IMR-90 (cell line): ENCODE results near the gene ZDHHC11B. TPM values are rescaled to one million over a fixed set of nuclear protein-coding genes. Genes with fewer than 3 reads are reported as not detected.
"Not testable (repeated sequence)": the region's sequence is repeated elsewhere in the genome, so short reads cannot be mapped to it uniquely, and the experiment has no call there.

Experiments used
- ATAC-seq: fragments of 200-7000 bp; cut with Tn5 transposase; 2 replicates; pipeline ENCODE4 v1.9.1; 2020; ENCODE audit warnings: low read depth, mild to moderate bottlenecking, moderate library complexity
- BruUV-seq: library from RNA; stranded (reverse); fragments of 400-500 nt; replicated peaks from 2 replicates; lab custom pipeline; 2021; lab: Mats Ljungman, UMichigan
- CTCF ChIA-PET: fragments of 300-600 bp; formaldehyde crosslinking; extraction: SDS; loops from one replicate; lab custom pipeline; 2021; ENCODE audit warnings: antibody characterized with exemption; lab: Yijun Ruan, JAX
- POLR2A ChIA-PET: fragments of 300-600 bp; sonication (Branson Sonifier 250); formaldehyde crosslinking; loops from one replicate; lab custom pipeline; 2022; ENCODE audit warnings: antibody characterized with exemption; ENCODE audit not compliant: unreplicated experiment; lab: Charles Lee
- DNase-seq: peaks from one replicate; pipeline ENCODE4 v3.0.0; 2013
- H2AFZ ChIP-seq: replicated peaks from 2 replicates; pipeline ENCODE3; 2013; ENCODE audit warnings: low read length, mild to moderate bottlenecking; ENCODE audit not compliant: poor library complexity
- H2AK5ac ChIP-seq: 2 replicates; pipeline ENCODE4 v1.6.1; 2013; ENCODE audit warnings: low read depth, low read length, inconsistent platforms
- H2AK9ac ChIP-seq: replicated peaks from 2 replicates; pipeline ENCODE3; 2013; ENCODE audit warnings: mild to moderate bottlenecking, low read depth, low read length, moderate library complexity; ENCODE audit not compliant: poor library complexity
- H2BK120ac ChIP-seq: 2 replicates; pipeline ENCODE4 v1.6.1; 2013; ENCODE audit warnings: low read depth, low read length, inconsistent platforms
- H2BK15ac ChIP-seq: 3 replicates; pipeline ENCODE4 v1.6.1; 2013; ENCODE audit warnings: low read depth, low read length, inconsistent platforms
- H2BK20ac ChIP-seq: 2 replicates; pipeline ENCODE4 v1.6.1; 2013; ENCODE audit warnings: low read depth, mild to moderate bottlenecking, inconsistent platforms, low read length, moderate library complexity
- H2BK5ac ChIP-seq: 2 replicates; pipeline ENCODE4 v1.6.1; 2013; ENCODE audit warnings: mild to moderate bottlenecking, low read depth, low read length, inconsistent platforms; ENCODE audit not compliant: poor library complexity, severe bottlenecking
- H3K14ac ChIP-seq: replicated peaks from 2 replicates; pipeline ENCODE4 v1.6.1; 2013; ENCODE audit warnings: low read depth, low read length, inconsistent platforms
- H3K18ac ChIP-seq: 2 replicates; pipeline ENCODE4 v1.6.1; 2013; ENCODE audit warnings: low read depth, low read length, control low read depth
- H3K23ac ChIP-seq: 2 replicates; pipeline ENCODE4 v1.6.1; 2013; ENCODE audit warnings: low read depth, low read length, inconsistent platforms
- H3K27ac ChIP-seq: 2 replicates; pipeline ENCODE4 v1.5.1; 2013; ENCODE audit warnings: mild to moderate bottlenecking, control low read depth, low read length; ENCODE audit not compliant: insufficient read depth
- H3K27me3 ChIP-seq: 2 replicates; pipeline ENCODE4 v1.6.1; 2013; ENCODE audit warnings: low read length; ENCODE audit not compliant: control insufficient read depth, insufficient read depth
- H3K36me3 ChIP-seq: 2 replicates; pipeline ENCODE4 v1.6.1; 2013; ENCODE audit warnings: low read length, mixed read lengths; ENCODE audit not compliant: control insufficient read depth, insufficient read depth
- H3K4ac ChIP-seq: 2 replicates; pipeline ENCODE4 v1.6.1; 2013; ENCODE audit warnings: low read depth, low read length, inconsistent platforms
- H3K4me1 ChIP-seq: 2 replicates; pipeline ENCODE4 v1.6.1; 2013; ENCODE audit warnings: low read length, mixed read lengths; ENCODE audit not compliant: control insufficient read depth, insufficient read depth
- H3K4me2 ChIP-seq: 2 replicates; pipeline ENCODE4 v1.6.1; 2013; ENCODE audit warnings: low read depth, mild to moderate bottlenecking, control low read depth, low read length, moderate library complexity
- H3K4me3 ChIP-seq: 2 replicates; pipeline ENCODE4 v1.5.1; 2013; ENCODE audit warnings: low read depth, mild to moderate bottlenecking, control low read depth, low read length, moderate library complexity; ENCODE audit not compliant: insufficient read depth
- H3K56ac ChIP-seq: 2 replicates; pipeline ENCODE4 v1.6.1; 2013; ENCODE audit warnings: low read length, inconsistent platforms; ENCODE audit not compliant: insufficient read depth; ENCODE audit errors: extremely low read depth
- H3K79me1 ChIP-seq, 2 experiments: 2 replicates each; pipeline ENCODE4 v1.6.1; 2013; ENCODE audit warnings: low read length in 2 of 2, inconsistent platforms in 1 of 2, low read depth in 1 of 2
- H3K9ac ChIP-seq: 2 replicates; pipeline ENCODE4 v1.6.1; 2013; ENCODE audit warnings: low read depth, low read length, control low read depth
- H3K9me1 ChIP-seq: 2 replicates; pipeline ENCODE4 v1.6.1; 2013; ENCODE audit warnings: low read length, inconsistent platforms; ENCODE audit not compliant: insufficient read depth
- H3K9me3 ChIP-seq: 2 replicates; pipeline ENCODE4 v1.6.1; 2013; ENCODE audit warnings: low read length; ENCODE audit not compliant: control insufficient read depth, insufficient read depth
- H4K20me1 ChIP-seq: 2 replicates; pipeline ENCODE4 v1.6.1; 2013; ENCODE audit warnings: low read length, inconsistent platforms; ENCODE audit not compliant: insufficient read depth
- H4K5ac ChIP-seq: 2 replicates; pipeline ENCODE4 v1.6.1; 2013; ENCODE audit warnings: mild to moderate bottlenecking, low read depth, low read length, control low read depth
- H4K8ac ChIP-seq, 2 experiments: 2 replicates each; pipeline ENCODE4 v1.6.1; 2013; ENCODE audit warnings: low read depth in 2 of 2, low read length in 2 of 2, control low read depth in 1 of 2, inconsistent platforms in 1 of 2
- H4K91ac ChIP-seq: 2 replicates; pipeline ENCODE4 v1.6.1; 2013; ENCODE audit warnings: low read depth, low read length, inconsistent platforms; ENCODE audit not compliant: insufficient read depth
- WGBS, 2 experiments: methylation state at CpG; one replicate each; pipeline versions ENCODE4 v1.1.5 to v1.1.7; 2013; ENCODE audit warnings: missing lambda C conversion rate in 2 of 2; ENCODE audit not compliant: insufficient read length in 1 of 2; ENCODE audit errors: extremely low coverage in 2 of 2; 5-methylcytosine and 5-hydroxymethylcytosine counted together
- dilution Hi-C: fragments of 300-500 bp; cut with HindIII; formaldehyde crosslinking; loops from one replicate; pipeline ENCODE4 v1.14.3; 2018; ENCODE audit warnings: low sequenced_read_pairs; ENCODE audit not compliant: unreplicated experiment
- in situ Hi-C: fragments of 300-500 bp; cut with MboI; formaldehyde crosslinking; loops from 3 replicates; pipeline ENCODE4 v1.14.3; 2019; ENCODE audit warnings: low sequenced_read_pairs, inconsistent platforms, mixed read lengths
- intact Hi-C: fragments of 100-400 bp; cut with micrococcal nuclease; formaldehyde crosslinking; loops from 2 replicates; pipeline ENCODE4 v1.10.0; 2022
- polyA plus RNA-seq, 3 experiments: library from polyadenylated mRNA; depleted of rRNA; stranded (reverse); fragments of >200 nt; gene quantifications; 2 replicates each; pipeline ENCODE4 v1.2.3, GENCODE V29; 2012; ENCODE audit warnings: low replicate concordance in 1 of 3
- total RNA-seq: library from RNA; depleted of rRNA; stranded (reverse); fragments of >200 nt; gene quantifications from 2 replicates; pipeline ENCODE4 v1.2.3, GENCODE V29; 2012

Gene ZDHHC11B
- total and polyA plus RNA-seq, 2 of the 4 experiments (the other 2 are of a cell fraction): 0.12 TPM; not detected in 1

- dilution Hi-C loops, H4K8ac ChIP-seq, H2BK15ac ChIP-seq, ATAC-seq, H3K56ac ChIP-seq, H3K79me1 ChIP-seq, H2AK5ac ChIP-seq, H3K9me3 ChIP-seq, H2BK20ac ChIP-seq, H4K91ac ChIP-seq, H3K4me2 ChIP-seq, H3K9me1 ChIP-seq, H3K4ac ChIP-seq, H3K4me3 ChIP-seq, H2AK9ac ChIP-seq, H2BK5ac ChIP-seq, H3K27ac ChIP-seq, H3K23ac ChIP-seq, H2AFZ ChIP-seq, H2BK120ac ChIP-seq, H4K20me1 ChIP-seq, H3K4me1 ChIP-seq, intact Hi-C loops, CTCF ChIA-PET, H3K36me3 ChIP-seq, H3K9ac ChIP-seq, DNase-seq, H3K14ac ChIP-seq, H4K5ac ChIP-seq, H3K18ac ChIP-seq, POLR2A ChIA-PET, BruUV-seq: not testable (repeated sequence)
- peaks cover 19% of the 10 kb centered on the region; the same call in 1 of the 2 replicates for H3K27me3 ChIP-seq
- in situ Hi-C loops: loop anchor here (10.0 kb wide), 1 partner anchor 94 kb away; no protein-coding TSS in a partner anchor
- WGBS, 2 experiments: no CpG with 5 or more reads among the region's 6 CpGs
These were observed 6.1 kb downstream of the ZDHHC11B start for GRCh38 chr5:778421-778820.
